Testis (tissue), 3 donors: Measurements from ENCODE around the gene CDKAL1. TPM values are rescaled to one million over a fixed set of nuclear protein-coding genes. Genes with fewer than 3 reads are reported as not detected.
"Not testable (repeated sequence)": the region's sequence is repeated elsewhere in the genome, so short reads cannot be mapped to it uniquely, and the experiment has no call there.

Experiments used
- DNase-seq: peaks from one replicate; pipeline ENCODE4 v3.0.0-alpha.2; 2019
- H3K27ac ChIP-seq, 2 donors: fragments of 200-600 bp; sonication (generic); one replicate each; pipeline ENCODE4 v1.5.1; 2019
- H3K27me3 ChIP-seq: fragments of 200-600 bp; sonication (generic); one replicate; pipeline ENCODE4 v1.5.1; 2019
- H3K36me3 ChIP-seq: fragments of 200-600 bp; sonication (generic); one replicate; pipeline ENCODE4 v1.5.1; 2017; ENCODE audit warnings: low read depth; ENCODE audit errors: missing control alignments
- H3K4me1 ChIP-seq: fragments of 200-600 bp; sonication (generic); one replicate; pipeline ENCODE4 v1.5.1; 2019
- H3K4me3 ChIP-seq, 2 donors: fragments of 200-600 bp; sonication (generic); one replicate each; pipeline ENCODE4 v1.5.1; 2017 to 2019
- H3K9me3 ChIP-seq: fragments of 200-600 bp; sonication (generic); one replicate; pipeline ENCODE4 v1.5.1; 2017
- POLR2A ChIP-seq: fragments of 450-650 bp; IDR thresholded peaks from one replicate; pipeline ENCODE4 v1.6.1; 2017; ENCODE audit warnings: antibody characterized with exemption, mild to moderate bottlenecking, moderate library complexity
- WGBS, 2 donors: methylation state at CpG; one replicate each; pipeline ENCODE4 v1.1.5; 2018; 5-methylcytosine and 5-hydroxymethylcytosine counted together
- intact Hi-C: fragments of 100-400 bp; cut with DNase I; formaldehyde crosslinking; loops from one replicate; pipeline ENCODE4 v1.15.1; 2023; ENCODE audit warnings: low total_unique reads
- polyA plus RNA-seq: library from polyadenylated mRNA; stranded (reverse); fragments of 350-450 nt; fragmentation: Illumina TruSeq; extraction: RNeasy Lipid Tissue Mini Kit (QIAGEN cat#74804); gene quantifications from one replicate; pipeline ENCODE4 v1.2.3, GENCODE V29; 2014; ENCODE audit warnings: low read depth, low replicate concordance; ENCODE audit not compliant: insufficient read depth
- total RNA-seq, 2 donors: library from RNA; depleted of rRNA; stranded (reverse); fragments of >200 nt; gene quantifications; one replicate each; pipeline ENCODE4 v1.2.3, GENCODE V29; 2016
- TF ChIP-seq, protein P1 (sequence below), 3 experiments: fragments of 450-650 bp in 2 of 3; fragments of 200-600 bp in 1 of 3; sonication (generic) in 1 of 3; IDR thresholded peaks; one replicate each; pipeline ENCODE4 v1.5.1; 2016 to 2019; ENCODE audit warnings: antibody characterized with exemption in 3 of 3, mild to moderate bottlenecking in 2 of 3, moderate library complexity in 1 of 3

Gene CDKAL1
- total and polyA plus RNA-seq, 3 donors from 2014 or later: 11.1 to 18.5 (median 16.1) TPM

DNA sequence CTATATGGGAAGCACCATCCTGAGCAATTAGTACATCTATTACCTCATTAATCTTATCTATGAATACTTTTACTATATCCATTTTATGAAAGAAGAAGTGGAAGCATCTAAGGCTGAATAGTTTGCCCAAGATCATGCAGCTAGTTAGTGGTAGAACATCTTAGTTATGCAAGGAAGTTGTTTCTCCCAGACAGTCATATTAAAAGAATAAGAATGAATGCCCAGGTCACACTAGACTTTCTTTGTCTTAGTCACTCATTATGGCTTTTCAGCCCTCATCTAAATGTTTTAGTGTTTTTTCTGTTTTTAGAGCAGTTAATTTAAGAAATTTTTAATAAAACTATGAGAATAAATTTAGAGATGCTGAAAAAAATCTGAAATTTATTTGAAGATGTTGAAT, 517.5 kb downstream of the CDKAL1 start:
- Histone ChIP-seq H3K27ac (no peak overlapping the region), H3K4me3 (no peak overlapping the region), H3K27me3 (no peaks in the 10 kb centered on the region), H3K36me3 (no peaks in the 10 kb centered on the region), H3K9me3 (no peaks in the 10 kb centered on the region), H3K4me1 (no peaks in the 10 kb centered on the region)
- intact Hi-C loops: no loop called here
- DNase-seq: no peak
- TF ChIP-seq POLR2A: no peak
- TF ChIP-seq, protein P1, sequence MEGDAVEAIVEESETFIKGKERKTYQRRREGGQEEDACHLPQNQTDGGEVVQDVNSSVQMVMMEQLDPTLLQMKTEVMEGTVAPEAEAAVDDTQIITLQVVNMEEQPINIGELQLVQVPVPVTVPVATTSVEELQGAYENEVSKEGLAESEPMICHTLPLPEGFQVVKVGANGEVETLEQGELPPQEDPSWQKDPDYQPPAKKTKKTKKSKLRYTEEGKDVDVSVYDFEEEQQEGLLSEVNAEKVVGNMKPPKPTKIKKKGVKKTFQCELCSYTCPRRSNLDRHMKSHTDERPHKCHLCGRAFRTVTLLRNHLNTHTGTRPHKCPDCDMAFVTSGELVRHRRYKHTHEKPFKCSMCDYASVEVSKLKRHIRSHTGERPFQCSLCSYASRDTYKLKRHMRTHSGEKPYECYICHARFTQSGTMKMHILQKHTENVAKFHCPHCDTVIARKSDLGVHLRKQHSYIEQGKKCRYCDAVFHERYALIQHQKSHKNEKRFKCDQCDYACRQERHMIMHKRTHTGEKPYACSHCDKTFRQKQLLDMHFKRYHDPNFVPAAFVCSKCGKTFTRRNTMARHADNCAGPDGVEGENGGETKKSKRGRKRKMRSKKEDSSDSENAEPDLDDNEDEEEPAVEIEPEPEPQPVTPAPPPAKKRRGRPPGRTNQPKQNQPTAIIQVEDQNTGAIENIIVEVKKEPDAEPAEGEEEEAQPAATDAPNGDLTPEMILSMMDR (IDR thresholded peaks at IDR 0.05): no peak

DNA sequence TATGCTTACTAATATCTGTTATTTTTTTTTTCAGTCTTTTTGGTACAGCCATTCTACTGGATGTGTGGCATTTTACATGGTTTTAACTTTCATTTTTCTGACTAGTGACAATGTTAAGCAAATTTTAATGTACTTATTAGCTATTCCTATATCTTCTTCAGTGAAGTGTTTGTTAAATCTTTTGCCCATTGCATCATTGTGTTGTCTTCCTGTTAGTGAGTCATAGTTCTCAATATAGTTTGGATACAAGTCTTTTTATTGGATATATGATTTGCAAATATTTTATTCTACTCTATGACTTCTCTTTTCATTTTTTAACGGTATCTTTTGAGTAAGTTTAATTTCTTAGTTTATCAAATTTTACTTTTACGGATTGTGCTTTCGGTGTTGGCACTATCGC, 519.4 kb downstream of the CDKAL1 start:
- no peak for TF ChIP-seq POLR2A
- TF ChIP-seq, protein P1 (IDR thresholded peaks at IDR 0.05): no peak
- intact Hi-C loops: no loop called here
- Histone ChIP-seq H3K27ac (no peak overlapping the region), H3K27me3 (no peaks in the 10 kb centered on the region), H3K4me3 (no peak overlapping the region), H3K4me1 (no peaks in the 10 kb centered on the region), H3K9me3 (no peaks in the 10 kb centered on the region), H3K36me3 (no peaks in the 10 kb centered on the region)
- DNase-seq: no peak
- 85 to 86% methylated on average over 4 of the region's 4 CpGs for WGBS, 2 donors

DNA sequence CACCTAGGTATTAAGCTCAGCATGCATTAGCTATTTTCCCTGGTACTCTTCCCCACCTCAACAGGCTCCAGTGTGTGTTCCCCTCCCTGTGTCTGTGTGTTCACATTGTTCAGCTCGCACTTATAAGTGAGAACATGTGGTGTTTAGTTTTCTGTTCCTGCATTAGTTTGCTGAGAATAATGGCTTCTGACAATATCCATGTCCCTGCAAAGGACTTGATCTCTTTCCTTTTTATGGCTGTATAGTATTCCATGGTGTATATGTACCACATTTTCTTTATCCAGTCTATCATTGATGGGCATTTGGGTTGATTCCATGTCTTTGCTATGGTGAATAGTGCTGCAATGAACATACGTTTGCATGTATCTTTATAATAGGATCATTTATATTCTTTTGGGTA, 521.2 kb downstream of the CDKAL1 start:
- H3K4me1 ChIP-seq, H3K36me3 ChIP-seq, intact Hi-C loops, H3K27ac ChIP-seq, H3K9me3 ChIP-seq, H3K27me3 ChIP-seq, H3K4me3 ChIP-seq, DNase-seq: not testable (repeated sequence)
- 97 to 100% methylated on average over 2 of the region's 2 CpGs for WGBS, 2 donors

DNA sequence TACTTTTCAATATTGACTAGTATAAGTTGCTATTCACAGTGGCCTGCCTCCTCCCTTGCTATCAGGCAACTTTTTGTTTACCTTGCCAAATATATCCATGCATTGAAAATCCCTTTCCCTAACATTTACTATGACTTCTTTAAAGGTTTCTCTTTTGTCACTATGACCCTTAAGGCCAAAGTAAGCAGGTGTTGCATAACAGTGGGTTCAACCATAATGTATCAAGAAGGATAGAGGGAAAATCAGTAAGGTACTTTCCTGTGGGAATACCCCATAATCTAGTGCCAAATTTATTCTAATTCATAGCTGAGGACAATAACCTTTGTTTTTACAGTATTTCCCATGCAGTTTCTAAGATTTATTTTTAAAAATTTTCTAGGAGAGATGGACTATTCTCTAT, 527.6 kb downstream of the CDKAL1 start:
- no peaks in the 10 kb centered on the region for H3K4me1 ChIP-seq
- no peak overlapping the region for H3K4me3 ChIP-seq
- intact Hi-C loops: no loop called here
- no peaks in the 10 kb centered on the region for H3K9me3 ChIP-seq
- DNase-seq: no peak
- TF ChIP-seq, protein P1 (IDR thresholded peaks at IDR 0.05): no peak
- no peak for TF ChIP-seq POLR2A
- no peaks in the 10 kb centered on the region for H3K36me3 ChIP-seq
- no peak overlapping the region for H3K27ac ChIP-seq
- no peaks in the 10 kb centered on the region for H3K27me3 ChIP-seq

DNA sequence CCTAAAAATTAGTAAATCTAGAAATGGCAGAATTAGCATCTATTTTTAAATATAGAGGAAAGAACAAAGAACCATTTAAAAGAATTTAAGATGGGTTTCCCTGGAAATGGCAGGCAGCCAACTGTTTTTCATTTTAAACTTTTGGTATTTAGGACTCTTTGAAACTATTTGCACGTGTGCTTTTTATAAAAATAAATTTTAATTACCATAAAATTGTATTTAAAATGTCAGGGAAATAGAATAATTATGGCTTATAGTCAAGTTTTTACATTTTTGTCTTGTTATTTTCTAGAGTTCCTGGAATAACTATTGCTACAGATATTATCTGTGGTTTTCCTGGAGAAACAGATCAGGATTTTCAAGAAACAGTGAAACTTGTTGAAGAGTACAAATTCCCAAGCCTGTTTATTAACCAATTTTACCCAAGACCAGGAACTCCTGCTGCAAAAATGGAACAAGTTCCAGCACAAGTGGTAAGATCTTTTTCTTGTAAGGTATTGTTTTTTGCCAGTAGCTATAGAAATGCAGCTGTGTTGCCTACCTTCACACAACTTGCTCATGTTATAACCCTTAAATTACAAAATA, 530.6 kb downstream of the CDKAL1 start:
- Histone ChIP-seq H3K27me3 (no peaks in the 10 kb centered on the region), H3K4me1 (no peaks in the 10 kb centered on the region), H3K27ac (no peak overlapping the region), H3K36me3 (no peaks in the 10 kb centered on the region), H3K9me3 (no peaks in the 10 kb centered on the region), H3K4me3 (no peak overlapping the region)
- intact Hi-C loops: no loop called here
- 21 to 24% methylated on average over 1 of the region's 1 CpG for WGBS, 2 donors
- DNase-seq: no peak
- TF ChIP-seq, protein P1 (IDR thresholded peaks at IDR 0.05): no peak
- no peak for TF ChIP-seq POLR2A
